ENCODE measurements around the gene E2F6. TPM values are rescaled to one million over a fixed set of nuclear protein-coding genes. Genes with fewer than 3 reads are reported as not detected.

The E2F6 gene
- total and polyA plus RNA-seq, 2 donors (not counting 3 experiments of a cell fraction or from before 2014, with no cell fraction given), result 7.9 to 15.7 TPM

DNA sequence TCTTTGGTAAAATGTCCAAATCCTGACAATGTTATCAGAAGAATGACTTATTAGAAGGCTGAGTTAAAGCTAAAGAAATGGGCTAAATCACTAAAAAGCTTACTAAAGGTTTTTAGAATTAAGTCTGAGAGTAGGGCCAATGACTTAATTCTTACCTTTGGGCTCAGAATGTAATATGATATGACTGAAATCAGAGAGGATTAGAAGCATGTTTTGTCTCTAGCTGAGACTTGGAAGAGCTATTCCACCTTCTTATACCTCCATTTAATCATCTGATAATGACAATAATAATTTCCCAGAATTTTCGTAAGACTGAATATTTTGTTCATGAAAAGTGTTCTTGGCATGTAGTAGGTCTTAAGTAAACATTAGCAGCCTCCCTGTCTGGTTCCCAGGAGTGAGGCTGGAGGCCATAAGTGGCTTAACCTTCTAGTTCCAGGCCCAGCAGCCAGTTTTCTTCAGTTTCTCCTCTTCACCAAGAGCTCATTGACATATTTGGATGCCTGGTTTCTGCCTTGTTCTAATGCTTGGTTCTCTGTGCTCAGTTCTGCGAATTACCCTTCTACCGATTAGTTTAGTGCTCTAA is 25.5 kb upstream of the E2F6 start:
- CTCF ChIA-PET, result interaction anchor here (1.2 to 2.1 kb wide), 2 partner anchors 14 to 197 kb away, joined by 3 to 9 read pairs; no protein-coding TSS in a partner anchor
- dilution Hi-C loops (cut with MboI; ENCODE audit: extremely low pct_ligation_motif_present, low sequenced_read_pairs), result no loop called here
- H4K20me1 ChIP-seq (replicated peaks; ENCODE audit: control insufficient read depth, extremely low read depth, insufficient read depth, low read length), result no peaks in the 10 kb centered on the region
- TF ChIP-seq EZH2 (IDR thresholded peaks at IDR 0.05; ENCODE audit: borderline replicate concordance, low read depth, low read length, severe bottlenecking), result no peak
- no peaks in the 10 kb centered on the region for H3K36me3 ChIP-seq (ENCODE audit: control insufficient read depth in 2 of 2, extremely low read depth in 1 of 2, insufficient read depth in 2 of 2, low read length in 2 of 2)
- POLR2A ChIA-PET, result no interaction called here
- no peak overlapping the region for H3K27ac ChIP-seq (ENCODE audit: insufficient read depth, low read depth, low read length)
- no peak overlapping the region for H3K4me2 ChIP-seq (ENCODE audit: insufficient read depth, low read length)
- no peaks in the 10 kb centered on the region for H3K4me1 ChIP-seq (ENCODE audit: control insufficient read depth, extremely low read depth, insufficient read depth, low read length)
- no peak for DNase-seq (ENCODE audit: low read depth, low spot score)
- no peak overlapping the region for H2AFZ ChIP-seq (ENCODE audit: low read depth, low read length)
- no peaks in the 10 kb centered on the region for H3K9me1 ChIP-seq (replicated peaks; ENCODE audit: control insufficient read depth, extremely low read depth, insufficient read depth, low read length)
- no TSS peak for BruUV-seq (replicated peaks)
- no peak for FAIRE-seq
- no peaks in the 10 kb centered on the region for H3K9me3 ChIP-seq (replicated peaks; ENCODE audit: control insufficient read depth, insufficient read depth, low read length)
- H3K27me3 ChIP-seq (ENCODE audit: control insufficient read depth in 2 of 2, insufficient read depth in 2 of 2, low read length in 2 of 2), result no peaks in the 10 kb centered on the region
- H3K4me3 ChIP-seq (replicated peaks in 1 of 3; ENCODE audit: insufficient read depth in 1 of 3, low read depth in 1 of 3, low read length in 3 of 3), result no peak overlapping the region
- intact Hi-C loops (cut with micrococcal nuclease), result no loop called here
- H3K79me2 ChIP-seq (ENCODE audit: control insufficient read depth, insufficient read depth, low read length), result no peaks in the 10 kb centered on the region
- no peak overlapping the region for H3K9ac ChIP-seq (replicated peaks; ENCODE audit: extremely low read depth, insufficient read depth, low read length)

DNA sequence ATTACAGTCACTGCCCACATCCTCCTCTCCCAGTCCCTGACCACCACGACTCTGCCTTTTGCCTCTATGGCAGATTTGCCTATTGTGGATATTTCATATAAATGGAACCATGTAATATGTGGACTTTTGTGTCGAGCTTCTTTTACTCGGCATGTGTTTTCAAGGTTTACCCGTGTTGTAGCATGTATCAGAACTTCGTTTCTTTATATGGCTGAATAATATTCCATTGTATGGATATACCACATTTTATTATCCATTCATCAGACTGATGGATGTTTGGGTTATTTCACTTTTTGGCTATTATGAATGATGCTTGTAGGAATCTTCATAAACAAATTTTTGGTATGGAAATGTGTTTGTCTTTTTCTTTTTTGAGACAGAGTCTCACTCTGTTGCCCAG is 24.2 kb upstream of the E2F6 start:
- Histone ChIP-seq H3K79me2 (ENCODE audit: control insufficient read depth, insufficient read depth, low read length) (no peaks in the 10 kb centered on the region), H3K9me1 (replicated peaks; ENCODE audit: control insufficient read depth, extremely low read depth, insufficient read depth, low read length) (no peaks in the 10 kb centered on the region), H2AFZ (ENCODE audit: low read depth, low read length) (no peak overlapping the region), H3K9ac (replicated peaks; ENCODE audit: extremely low read depth, insufficient read depth, low read length) (no peak overlapping the region), H3K4me2 (ENCODE audit: insufficient read depth, low read length) (no peak overlapping the region), H3K9me3 (replicated peaks; ENCODE audit: control insufficient read depth, insufficient read depth, low read length) (no peaks in the 10 kb centered on the region), H3K36me3 (ENCODE audit: control insufficient read depth in 2 of 2, extremely low read depth in 1 of 2, insufficient read depth in 2 of 2, low read length in 2 of 2) (no peaks in the 10 kb centered on the region), H4K20me1 (replicated peaks; ENCODE audit: control insufficient read depth, extremely low read depth, insufficient read depth, low read length) (no peaks in the 10 kb centered on the region), H3K27me3 (ENCODE audit: control insufficient read depth in 2 of 2, insufficient read depth in 2 of 2, low read length in 2 of 2) (peaks cover 5 to 7% of the 10 kb centered on the region in 2 experiments), H3K4me3 (replicated peaks in 1 of 3; ENCODE audit: insufficient read depth in 1 of 3, low read depth in 1 of 3, low read length in 3 of 3) (no peak overlapping the region), H3K27ac (ENCODE audit: insufficient read depth, low read depth, low read length) (no peak overlapping the region), H3K4me1 (ENCODE audit: control insufficient read depth, extremely low read depth, insufficient read depth, low read length) (no peaks in the 10 kb centered on the region)
- intact Hi-C loops (cut with micrococcal nuclease) (no loop called here), dilution Hi-C loops (cut with MboI; ENCODE audit: extremely low pct_ligation_motif_present, low sequenced_read_pairs) (no loop called here)
- BruUV-seq (replicated peaks), result no TSS peak
- TF ChIP-seq POLR2A (IDR thresholded peaks at IDR 0.05; ENCODE audit: low read depth, low read length), result no peak
- TF ChIP-seq, protein P1, sequence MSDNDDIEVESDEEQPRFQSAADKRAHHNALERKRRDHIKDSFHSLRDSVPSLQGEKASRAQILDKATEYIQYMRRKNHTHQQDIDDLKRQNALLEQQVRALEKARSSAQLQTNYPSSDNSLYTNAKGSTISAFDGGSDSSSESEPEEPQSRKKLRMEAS (IDR thresholded peaks at IDR 0.05; ENCODE audit: insufficient read depth, insufficient read length), result no peak
- TF ChIP-seq GATA2 (IDR thresholded peaks at IDR 0.05; ENCODE audit: insufficient read depth, insufficient read length, low read depth, low read length), result no peak
- CTCF ChIA-PET, result interaction anchor here (1.0 kb wide), 1 partner anchor 94 kb away, joined by 3 read pairs; no protein-coding TSS in a partner anchor
- POLR2A ChIA-PET, result no interaction called here
- FAIRE-seq (no peak), DNase-seq (ENCODE audit: low read depth, low spot score) (no peak)
